Measurements from ENCODE around the gene FKBP15. TPM values are rescaled to one million over a fixed set of nuclear protein-coding genes. Genes with fewer than 3 reads are reported as not detected.
"Not testable (repeated sequence)": the region's sequence is repeated elsewhere in the genome, so short reads cannot be mapped to it uniquely, and the experiment has no call there.

Gene FKBP15
- total and polyA plus RNA-seq, 2 donors from 2014 or later, result 11.0 to 34.8 TPM

GRCh38 chr9:113150670-113151611 is 70.1 kb downstream of the FKBP15 start, which contains the start of gene SLC31A2:
Gene SLC31A2, plus strand, starts transcription at chr9:113151007. Its CDS starts 68 bp downstream, at chr9:113151075.
- Histone ChIP-seq H3K4me1 (ENCODE audit: control insufficient read depth in 2 of 3, insufficient read depth in 2 of 3, low read depth in 1 of 3, low read length in 3 of 3) (peaks cover 0 to 14% (median 9%) of the 10 kb centered on the region in 3 donors), H3K27ac (ENCODE audit: low read depth in 2 of 2, low read length in 2 of 2) (peak within 1 kb of the TSS; percentile 5 to 45), H3K36me3 (ENCODE audit: control insufficient read depth in 2 of 3, insufficient read depth in 3 of 3, low read length in 3 of 3) (peaks cover 0 to 2% (median 0%) of the 10 kb centered on the region in 3 donors), H3K4me3 (ENCODE audit: low read length in 3 of 3) (peak within 1 kb of the TSS; percentile 57 to 85 (median 73)), H3K9ac (ENCODE audit: low read length in 3 of 3) (peak within 1 kb of the TSS; percentile 29 to 79 (median 61)), H3K27me3 (ENCODE audit: control insufficient read depth, insufficient read depth, low read length) (no peaks in the 10 kb centered on the region), H3K9me3 (ENCODE audit: control insufficient read depth in 2 of 3, insufficient read depth in 1 of 3, low read length in 3 of 3) (no peaks in the 10 kb centered on the region)
- DNase-seq (peak; percentile 87 to 95 (median 92)), FAIRE-seq (no peak)
- intact Hi-C loops (cut with DNase I), result no loop called here
- no peak for TF ChIP-seq CTCF (IDR thresholded peaks at IDR 0.05; ENCODE audit: borderline replicate concordance, extremely low read depth, insufficient read depth)

- H3K27ac ChIP-seq (ENCODE audit: low read depth in 2 of 2, low read length in 2 of 2); H3K9ac ChIP-seq (ENCODE audit: low read length in 3 of 3); H3K27me3 ChIP-seq (ENCODE audit: control insufficient read depth, insufficient read depth, low read length); H3K9me3 ChIP-seq (ENCODE audit: control insufficient read depth in 2 of 3, insufficient read depth in 1 of 3, low read length in 3 of 3); DNase-seq; H3K36me3 ChIP-seq (ENCODE audit: control insufficient read depth in 2 of 3, insufficient read depth in 3 of 3, low read length in 3 of 3); intact Hi-C loops (cut with DNase I); FAIRE-seq; H3K4me3 ChIP-seq (ENCODE audit: low read length in 3 of 3): not testable (repeated sequence)
- peaks cover 0 to 14% (median 9%) of the 10 kb centered on the region in 3 donors for H3K4me1 ChIP-seq (ENCODE audit: control insufficient read depth in 2 of 3, insufficient read depth in 2 of 3, low read depth in 1 of 3, low read length in 3 of 3)
These were observed 71.5 kb downstream of the FKBP15 start for GRCh38 chr9:113149561-113149960.

- DNase-seq, result no peak
- peaks cover 0 to 2% (median 0%) of the 10 kb centered on the region in 3 donors for H3K36me3 ChIP-seq (ENCODE audit: control insufficient read depth in 2 of 3, insufficient read depth in 3 of 3, low read length in 3 of 3)
- no peak overlapping the region for H3K4me3 ChIP-seq (ENCODE audit: low read length in 3 of 3)
- no peaks in the 10 kb centered on the region for H3K27me3 ChIP-seq (ENCODE audit: control insufficient read depth, insufficient read depth, low read length)
- TF ChIP-seq CTCF (IDR thresholded peaks at IDR 0.05; ENCODE audit: borderline replicate concordance, extremely low read depth, insufficient read depth), result no peak
- FAIRE-seq, result no peak
- intact Hi-C loops (cut with DNase I), result no loop called here
- H3K4me1 ChIP-seq (ENCODE audit: control insufficient read depth in 2 of 3, insufficient read depth in 2 of 3, low read depth in 1 of 3, low read length in 3 of 3), result peaks cover 0 to 14% (median 9%) of the 10 kb centered on the region in 3 donors
- no peak overlapping the region for H3K27ac ChIP-seq (ENCODE audit: low read depth in 2 of 2, low read length in 2 of 2)
- H3K9me3 ChIP-seq (ENCODE audit: control insufficient read depth in 2 of 3, insufficient read depth in 1 of 3, low read length in 3 of 3), result no peaks in the 10 kb centered on the region
- H3K9ac ChIP-seq (ENCODE audit: low read length in 3 of 3), result no peak overlapping the region
These were observed 72.1 kb downstream of the FKBP15 start for GRCh38 chr9:113148781-113149510.

- Histone ChIP-seq H3K4me3 (ENCODE audit: low read length in 3 of 3) (no peak overlapping the region), H3K9ac (ENCODE audit: low read length in 3 of 3) (no peak overlapping the region), H3K36me3 (ENCODE audit: control insufficient read depth in 2 of 3, insufficient read depth in 3 of 3, low read length in 3 of 3) (no peaks in the 10 kb centered on the region), H3K27ac (ENCODE audit: low read depth in 2 of 2, low read length in 2 of 2) (no peak overlapping the region), H3K9me3 (ENCODE audit: control insufficient read depth in 2 of 3, insufficient read depth in 1 of 3, low read length in 3 of 3) (no peaks in the 10 kb centered on the region), H3K4me1 (ENCODE audit: control insufficient read depth in 2 of 3, insufficient read depth in 2 of 3, low read depth in 1 of 3, low read length in 3 of 3) (peaks cover 0 to 14% (median 9%) of the 10 kb centered on the region in 3 donors), H3K27me3 (ENCODE audit: control insufficient read depth, insufficient read depth, low read length) (no peaks in the 10 kb centered on the region)
- no peak for TF ChIP-seq CTCF (IDR thresholded peaks at IDR 0.05; ENCODE audit: borderline replicate concordance, extremely low read depth, insufficient read depth)
- intact Hi-C loops (cut with DNase I), result no loop called here
- no peak for DNase-seq
- FAIRE-seq, result no peak
These were observed 72.7 kb downstream of the FKBP15 start for GRCh38 chr9:113148372-113148705.

Measured in kidney (tissue), 14 donors.